T-helper 9 cell (primary cell): ENCODE results near the gene ALDH3B1.

Experiments used
- DNase-seq: peaks from one replicate; pipeline ENCODE4 v3.0.0-alpha.2; 2020

ALDH3B1 gene

DNA sequence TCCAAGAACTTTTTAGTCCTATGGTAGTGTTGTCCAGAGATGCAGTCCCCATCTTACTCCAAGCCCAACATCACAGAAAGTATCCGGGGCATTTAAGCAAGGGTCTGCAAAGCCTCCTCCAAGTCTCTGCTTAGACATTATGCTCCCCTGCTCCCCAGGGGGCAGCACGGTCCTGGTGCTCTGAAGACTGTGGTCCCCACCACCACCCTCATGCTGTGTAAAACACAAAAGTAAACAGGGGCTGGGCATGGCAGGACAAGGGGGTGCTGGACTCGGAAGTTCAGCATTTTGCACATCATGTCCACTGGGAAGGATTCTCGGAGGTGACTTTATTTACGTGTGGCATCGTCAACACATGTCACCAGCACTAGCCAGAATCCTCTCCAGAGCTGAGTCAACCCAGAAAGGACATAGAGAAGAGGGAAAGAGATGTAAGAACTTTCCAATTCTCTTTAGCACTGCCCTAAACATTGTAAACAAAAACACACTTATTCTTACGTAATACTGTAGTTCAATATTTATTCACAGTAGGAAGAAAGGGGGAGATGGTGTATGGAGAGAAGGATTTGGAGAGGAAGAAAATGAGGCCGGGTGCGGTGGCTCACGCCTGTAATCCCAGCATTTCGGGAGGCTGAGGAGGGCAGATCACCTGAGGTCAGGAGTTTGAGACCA is 66.4 kb downstream of the ALDH3B1 start:
- DNase-seq = no peak

DNA sequence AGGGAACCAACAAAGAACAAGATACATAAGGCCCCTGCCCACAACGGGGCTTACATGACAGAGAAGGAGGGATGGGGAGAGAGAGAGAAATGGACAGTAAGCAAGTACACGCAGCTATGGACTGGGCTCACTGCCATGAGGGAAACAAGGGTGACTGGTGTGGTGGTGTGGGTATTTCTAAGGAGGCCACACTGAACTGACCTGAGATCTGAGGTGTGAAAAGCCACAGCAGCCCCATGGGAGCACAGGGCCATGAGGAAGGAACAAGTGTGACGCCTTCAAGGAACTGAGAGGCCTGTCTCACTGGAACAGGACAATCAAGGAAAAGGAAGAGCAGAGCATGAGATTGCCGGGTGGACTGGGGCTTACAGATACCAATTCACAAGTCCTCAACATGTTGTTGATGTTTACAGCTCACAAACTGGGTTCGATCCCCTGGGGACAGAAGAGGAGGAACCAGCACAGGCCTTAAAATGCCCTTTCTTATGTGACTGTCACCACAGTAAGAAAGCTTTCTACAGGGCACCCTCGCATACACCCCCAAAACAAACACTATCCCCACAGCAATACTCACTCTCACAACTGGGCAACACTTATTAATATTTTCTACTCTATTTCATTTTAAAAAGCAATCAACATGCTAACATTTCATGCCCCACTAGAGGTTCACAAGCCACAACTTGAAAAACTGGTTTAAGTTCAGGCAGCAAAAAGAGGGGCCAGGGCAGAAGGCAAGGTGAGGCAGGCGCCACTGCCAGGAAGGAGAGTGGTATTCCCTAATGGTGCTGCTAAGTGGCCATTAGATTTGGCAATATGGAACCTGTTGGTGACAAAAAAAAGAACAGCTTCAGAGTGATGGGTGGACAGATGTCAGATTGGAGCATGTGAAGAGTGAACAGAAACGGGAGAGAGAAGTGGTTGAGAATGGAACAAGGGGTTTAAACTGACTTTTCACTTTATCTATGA is 67.8 kb downstream of the ALDH3B1 start:
- no peak for DNase-seq
